HCT116 (cell line): ENCODE data around the gene HDGFL3. TPM values are rescaled to one million over a fixed set of nuclear protein-coding genes. Genes with fewer than 3 reads are reported as not detected.

Source experiments
- ATAC-seq: fragments of 200-7000 bp; cut with Tn5 transposase; 2 replicates; pipeline ENCODE4 v1.9.1; 2020; ENCODE audit warnings: mild to moderate bottlenecking, moderate library complexity
- BruUV-seq: library from RNA; stranded (reverse); fragments of 400-500 nt; replicated peaks from 2 replicates; lab custom pipeline; 2021; lab: Mats Ljungman, UMichigan
- CTCF ChIA-PET: fragments of 300-600 bp; sonication (Branson Sonifier 250); formaldehyde crosslinking; loops from one replicate; lab custom pipeline; 2021; ENCODE audit warnings: antibody characterized with exemption; lab: Charles Lee
- POLR2A ChIA-PET: fragments of 300-600, 350-600 bp; sonication (Branson Sonifier 250); formaldehyde crosslinking; loops from one replicate; lab custom pipeline; 2021; ENCODE audit warnings: antibody characterized with exemption; lab: Charles Lee
- RAD21 ChIA-PET, 2 experiments: fragments of 300-600 bp; sonication (Branson Sonifier 250); formaldehyde crosslinking; loops; one replicate each; lab custom pipeline; 2023; ENCODE audit warnings: low total read pairs in 2 of 2; ENCODE audit not compliant: uncharacterized antibody in 2 of 2, unreplicated experiment in 2 of 2, low non-redundant PET in 1 of 2; lab: Charles Lee
- DNase-seq: peaks from one replicate; pipeline ENCODE4 v3.0.0-alpha.2; 2010; ENCODE audit warnings: low read depth, low spot score
- H2AFZ ChIP-seq: fragments of 200-600 bp; shearing (Covaris generic), sonication (generic); 2 replicates; pipeline ENCODE4 v1.6.1; 2017; ENCODE audit warnings: low read depth, mixed run types, mixed read lengths, antibody characterized with exemption, low read length; ENCODE audit not compliant: poor library complexity, severe bottlenecking
- H3K27ac ChIP-seq: 2 replicates; pipeline ENCODE4 v1.5.1; 2012; ENCODE audit warnings: low read depth, low read length
- H3K27me3 ChIP-seq: fragments of 200-600 bp; sonication (generic); 2 replicates; pipeline ENCODE4 v1.6.1; 2016; ENCODE audit warnings: mixed run types, low read length, mixed read lengths; ENCODE audit not compliant: insufficient read depth
- H3K36me3 ChIP-seq, 2 experiments: fragments of 200-500 bp in 1 of 2; fragments of 200-600 bp in 1 of 2; sonication (Bioruptor generic) in 1 of 2; sonication (generic) in 1 of 2; 2 replicates each; pipeline versions ENCODE4 v1.5.1 to v1.6.1; 2014 to 2016; ENCODE audit warnings: low read length in 2 of 2, inconsistent platforms in 1 of 2, mixed read lengths in 1 of 2, mixed run types in 1 of 2; ENCODE audit not compliant: insufficient read depth in 2 of 2, control insufficient read depth in 1 of 2
- H3K4me1 ChIP-seq, 2 experiments: fragments of 200-600 bp in 1 of 2; sonication (generic) in 1 of 2; 2 replicates each; pipeline versions ENCODE4 v1.5.1 to v1.6.1; 2012 to 2017; ENCODE audit warnings: low read length in 2 of 2, inconsistent platforms in 1 of 2, mild to moderate bottlenecking in 1 of 2, mixed read lengths in 1 of 2, mixed run types in 1 of 2, moderate library complexity in 1 of 2; ENCODE audit not compliant: insufficient read depth in 2 of 2, control insufficient read depth in 1 of 2
- H3K4me2 ChIP-seq: fragments of 200-600 bp; sonication (generic); 2 replicates; pipeline ENCODE4 v1.6.1; 2017; ENCODE audit warnings: mixed run types, low read length, mixed read lengths
- H3K4me3 ChIP-seq, 2 experiments: fragments of 200-600 bp in 1 of 2; sonication (generic) in 1 of 2; replicated peaks in 1 of 2; 2 replicates each; pipeline ENCODE4 v1.5.1; 2011 to 2016; ENCODE audit warnings: low read length in 2 of 2, control low read depth in 1 of 2, low read depth in 1 of 2, mild to moderate bottlenecking in 1 of 2, mixed read lengths in 1 of 2, mixed run types in 1 of 2
- H3K79me2 ChIP-seq: fragments of 200-600 bp; sonication (generic); 2 replicates; pipeline ENCODE4 v1.6.1; 2017; ENCODE audit warnings: mild to moderate bottlenecking, mixed run types, low read length, moderate library complexity, mixed read lengths; ENCODE audit not compliant: insufficient read depth
- H3K9ac ChIP-seq: fragments of 200-600 bp; sonication (generic); 2 replicates; pipeline ENCODE4 v1.6.1; 2016; ENCODE audit warnings: low read length, mixed read lengths
- H3K9me2 ChIP-seq: fragments of 200-600 bp; sonication (generic), shearing (Covaris generic); 2 replicates; pipeline ENCODE4 v1.6.1; 2017; ENCODE audit warnings: mixed run types, mild to moderate bottlenecking, moderate library complexity; ENCODE audit not compliant: insufficient read depth
- H3K9me3 ChIP-seq, 2 experiments: fragments of 200-500 bp in 1 of 2; fragments of 200-600 bp in 1 of 2; sonication (Bioruptor generic) in 1 of 2; sonication (generic) in 1 of 2; 2 replicates each; pipeline ENCODE4 v1.6.1; 2014 to 2017; ENCODE audit warnings: low read length in 2 of 2, mixed read lengths in 2 of 2, inconsistent platforms in 1 of 2, low read depth in 1 of 2, mild to moderate bottlenecking in 1 of 2, mixed run types in 1 of 2, moderate library complexity in 1 of 2; ENCODE audit not compliant: control insufficient read depth in 1 of 2, insufficient read depth in 1 of 2
- H4K20me1 ChIP-seq: fragments of 200-600 bp; sonication (generic), shearing (Covaris generic); 2 replicates; pipeline ENCODE4 v1.6.1; 2017; ENCODE audit warnings: mixed run types, mild to moderate bottlenecking, moderate library complexity; ENCODE audit not compliant: insufficient read depth
- CEBPB ChIP-seq: IDR thresholded peaks from 2 replicates; pipeline ENCODE4 v1.6.1; 2012; ENCODE audit warnings: low read depth
- CTCF ChIP-seq, 3 experiments: fragments of 200-600 bp in 1 of 3; sonication (generic) in 1 of 3; IDR thresholded peaks in 2 of 3; conservative IDR thresholded peaks in 1 of 3; 2 replicates each; pipeline ENCODE4 v1.5.1; 2012 to 2017; ENCODE audit warnings: low read depth in 2 of 3, low read length in 2 of 3, antibody characterized with exemption in 1 of 3, borderline replicate concordance in 1 of 3, control low read depth in 1 of 3, mild to moderate bottlenecking in 1 of 3, mixed read lengths in 1 of 3, mixed run types in 1 of 3, moderate library complexity in 1 of 3; ENCODE audit not compliant: insufficient read depth in 1 of 3
- EGR1 ChIP-seq: IDR thresholded peaks from 2 replicates; pipeline ENCODE4 v1.6.1; 2012; ENCODE audit warnings: low read depth
- ELF1 ChIP-seq: IDR thresholded peaks from 2 replicates; pipeline ENCODE4 v1.6.1; 2012; ENCODE audit warnings: low read depth, borderline replicate concordance
- EZH2 ChIP-seq: fragments of 200-600 bp; sonication (generic); IDR thresholded peaks from 2 replicates; pipeline ENCODE4 v1.6.1; 2017; ENCODE audit warnings: antibody characterized with exemption, mixed run types
- POLR2A ChIP-seq: IDR thresholded peaks from 2 replicates; pipeline ENCODE4 v1.7.0; 2011; ENCODE audit warnings: borderline replicate concordance; ENCODE audit not compliant: insufficient read depth, insufficient read length; ENCODE audit errors: extremely low read depth
- TCF7L2 ChIP-seq: IDR thresholded peaks from 2 replicates; pipeline ENCODE4 v1.7.0; 2011; ENCODE audit warnings: borderline replicate concordance, inconsistent platforms; ENCODE audit not compliant: insufficient read depth, insufficient read length; ENCODE audit errors: extremely low read depth
- ZFX ChIP-seq: fragments of 450-650 bp; IDR thresholded peaks from 2 replicates; pipeline ENCODE4 v1.6.1; 2017
- intact Hi-C: fragments of 100-400 bp; cut with micrococcal nuclease; formaldehyde crosslinking; loops from 2 replicates; pipeline ENCODE4 v1.10.0; 2022
- total RNA-seq: library from RNA; stranded (reverse); gene quantifications from one replicate; pipeline ENCODE4 v1.2.1, GENCODE V29; 2021; ENCODE audit not compliant: unreplicated experiment
- TF ChIP-seq, protein P1 (sequence below): IDR thresholded peaks from 2 replicates; pipeline ENCODE4 v1.6.1; 2012; ENCODE audit warnings: low read depth

HDGFL3 gene
- total RNA-seq, 1 experiment from 2014 or later = 0.64 TPM

- no peak overlapping the region for H3K27ac ChIP-seq
- DNase-seq = no peak
- no peak for ATAC-seq
- H3K9me3 ChIP-seq = no peaks in the 10 kb centered on the region
- TF ChIP-seq, protein P1, sequence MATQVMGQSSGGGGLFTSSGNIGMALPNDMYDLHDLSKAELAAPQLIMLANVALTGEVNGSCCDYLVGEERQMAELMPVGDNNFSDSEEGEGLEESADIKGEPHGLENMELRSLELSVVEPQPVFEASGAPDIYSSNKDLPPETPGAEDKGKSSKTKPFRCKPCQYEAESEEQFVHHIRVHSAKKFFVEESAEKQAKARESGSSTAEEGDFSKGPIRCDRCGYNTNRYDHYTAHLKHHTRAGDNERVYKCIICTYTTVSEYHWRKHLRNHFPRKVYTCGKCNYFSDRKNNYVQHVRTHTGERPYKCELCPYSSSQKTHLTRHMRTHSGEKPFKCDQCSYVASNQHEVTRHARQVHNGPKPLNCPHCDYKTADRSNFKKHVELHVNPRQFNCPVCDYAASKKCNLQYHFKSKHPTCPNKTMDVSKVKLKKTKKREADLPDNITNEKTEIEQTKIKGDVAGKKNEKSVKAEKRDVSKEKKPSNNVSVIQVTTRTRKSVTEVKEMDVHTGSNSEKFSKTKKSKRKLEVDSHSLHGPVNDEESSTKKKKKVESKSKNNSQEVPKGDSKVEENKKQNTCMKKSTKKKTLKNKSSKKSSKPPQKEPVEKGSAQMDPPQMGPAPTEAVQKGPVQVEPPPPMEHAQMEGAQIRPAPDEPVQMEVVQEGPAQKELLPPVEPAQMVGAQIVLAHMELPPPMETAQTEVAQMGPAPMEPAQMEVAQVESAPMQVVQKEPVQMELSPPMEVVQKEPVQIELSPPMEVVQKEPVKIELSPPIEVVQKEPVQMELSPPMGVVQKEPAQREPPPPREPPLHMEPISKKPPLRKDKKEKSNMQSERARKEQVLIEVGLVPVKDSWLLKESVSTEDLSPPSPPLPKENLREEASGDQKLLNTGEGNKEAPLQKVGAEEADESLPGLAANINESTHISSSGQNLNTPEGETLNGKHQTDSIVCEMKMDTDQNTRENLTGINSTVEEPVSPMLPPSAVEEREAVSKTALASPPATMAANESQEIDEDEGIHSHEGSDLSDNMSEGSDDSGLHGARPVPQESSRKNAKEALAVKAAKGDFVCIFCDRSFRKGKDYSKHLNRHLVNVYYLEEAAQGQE = no peak
- TF ChIP-seq ELF1 = no peak
- TF ChIP-seq POLR2A = no peak
- TF ChIP-seq CTCF (IDR thresholded peaks at IDR 0.05 in 2 of 3, conservative IDR thresholded peaks at IDR 0.05 in 1 of 3; ENCODE audit: borderline replicate concordance in 1 of 3, insufficient read depth in 1 of 3, low read depth in 2 of 3, low read length in 2 of 3) = no peak
- TF ChIP-seq TCF7L2 = no peak
- TF ChIP-seq EGR1 = no peak
- TF ChIP-seq ZFX = no peak
- no peak for TF ChIP-seq CEBPB
- TF ChIP-seq EZH2 = no peak
- TF ChIP-seq, all 23 proteins: peak for 0
- Histone ChIP-seq H3K4me3 (no peak overlapping the region), H4K20me1 (no peaks in the 10 kb centered on the region), H3K36me3 (no peaks in the 10 kb centered on the region), H3K27me3 (no peaks in the 10 kb centered on the region), H2AFZ (no peak overlapping the region), H3K79me2 (no peaks in the 10 kb centered on the region), H3K4me2 (no peak overlapping the region), H3K9ac (no peak overlapping the region), H3K4me1 (no peaks in the 10 kb centered on the region), H3K9me2 (no peaks in the 10 kb centered on the region)
- CTCF ChIA-PET = no interaction called here
- BruUV-seq = no TSS peak
- RAD21 ChIA-PET = no interaction called here
- POLR2A ChIA-PET = no interaction called here
- intact Hi-C loops = no loop called here
Observed at GRCh38 chr15:83118291-83118827, 89.3 kb downstream of the HDGFL3 start.
